GM19324 (cell line): ENCODE data around the gene IKZF1.

Source experiments
- ATAC-seq: cut with Tn5 transposase; IDR thresholded peaks from one replicate; pipeline ENCODE4 v1.9.1; 2021; ENCODE audit warnings: mild to moderate bottlenecking, moderate library complexity; ENCODE audit not compliant: unreplicated experiment, low FRiP score

The IKZF1 gene

GRCh38 chr7:50307368-50308032, 3.0 kb downstream of the IKZF1 start:
- no peak for ATAC-seq

GRCh38 chr7:50308203-50308531, 3.7 kb downstream of the IKZF1 start:
- no peak for ATAC-seq

- ATAC-seq: no peak
Measured at GRCh38 chr7:50308532-50309385, 4.2 kb downstream of the IKZF1 start.

- ATAC-seq: no peak
Measured at GRCh38 chr7:50309721-50310120, 5.2 kb downstream of the IKZF1 start.

GRCh38 chr7:50310361-50310760, 5.8 kb downstream of the IKZF1 start:
- ATAC-seq: no peak

- no peak for ATAC-seq
Measured at GRCh38 chr7:50310956-50311355, 6.4 kb downstream of the IKZF1 start.

- ATAC-seq: no peak
Measured at GRCh38 chr7:50312250-50313162, 8.0 kb downstream of the IKZF1 start.

GRCh38 chr7:50314836-50315592, 10.5 kb downstream of the IKZF1 start:
- no peak for ATAC-seq

GRCh38 chr7:50315739-50316671, 11.5 kb downstream of the IKZF1 start:
- no peak for ATAC-seq

GRCh38 chr7:50317221-50317678, 12.7 kb downstream of the IKZF1 start:
- peak; percentile 41 for ATAC-seq

GRCh38 chr7:50317697-50318669, 13.5 kb downstream of the IKZF1 start:
- ATAC-seq: peak; percentile 27

GRCh38 chr7:50321487-50322067, 17.1 kb downstream of the IKZF1 start:
- ATAC-seq: no peak

- no peak for ATAC-seq
Measured at GRCh38 chr7:50324113-50324512, 19.6 kb downstream of the IKZF1 start.

GRCh38 chr7:50327443-50327842, 22.9 kb downstream of the IKZF1 start:
- no peak for ATAC-seq

- no peak for ATAC-seq
Measured at GRCh38 chr7:50329775-50330174, 25.3 kb downstream of the IKZF1 start.

- peak; percentile 1 for ATAC-seq
Measured at GRCh38 chr7:50330254-50330653, 25.7 kb downstream of the IKZF1 start.

- ATAC-seq: peak; percentile 30
Measured at GRCh38 chr7:50330696-50331095, 26.2 kb downstream of the IKZF1 start.
